ENCODE measurements around the gene TCF7L2. TPM values are rescaled to one million over a fixed set of nuclear protein-coding genes. Genes with fewer than 3 reads are reported as not detected.

Gene TCF7L2
- total and polyA plus RNA-seq, 12 donors: 8.7 to 24.7 (median 14.8) TPM

- intact Hi-C loops (cut with DNase I): no loop called here
- 29 to 41% (median 36%) methylated on average over 9 of the region's 9 CpGs for WGBS, 4 donors
- peak in 3 of 7 donors; percentile 26 to 35 (median 33) for DNase-seq
- Histone ChIP-seq H3K36me3 (replicated peaks in 1 of 2) (no peaks in the 10 kb centered on the region), H3K27ac (peak overlapping the region in 3 of 5 donors; percentile 2 to 75 (median 50)), H3K4me1 (replicated peaks in 1 of 2) (peaks cover 20 to 39% of the 10 kb centered on the region in 2 donors), H3K9me3 (replicated peaks in 1 of 3) (no peaks in the 10 kb centered on the region), H3K27me3 (no peaks in the 10 kb centered on the region), H3K4me3 (peak overlapping the region in 1 of 4 donors; percentile 43)
- TF ChIP-seq POLR2A (IDR thresholded peaks at IDR 0.05) (no peak), CTCF (IDR thresholded peaks at IDR 0.05) (no peak)
These were observed 78.7 kb downstream of the TCF7L2 start for GRCh38 chr10:113028456-113029440.

GRCh38 chr10:113030453-113030852, 80.4 kb downstream of the TCF7L2 start:
- no peak for DNase-seq
- Histone ChIP-seq H3K9me3 (replicated peaks in 1 of 3) (no peaks in the 10 kb centered on the region), H3K36me3 (replicated peaks in 1 of 2) (no peaks in the 10 kb centered on the region), H3K27me3 (no peaks in the 10 kb centered on the region), H3K27ac (no peak overlapping the region), H3K4me3 (no peak overlapping the region), H3K4me1 (replicated peaks in 1 of 2) (peaks cover 20 to 39% of the 10 kb centered on the region in 2 donors)
- intact Hi-C loops (cut with DNase I): no loop called here
- WGBS, 4 donors: 50 to 69% (median 57%) methylated on average over 1 of the region's 1 CpG
- no peak for TF ChIP-seq POLR2A (IDR thresholded peaks at IDR 0.05)
- no peak for TF ChIP-seq CTCF (IDR thresholded peaks at IDR 0.05)

- intact Hi-C loops (cut with DNase I): no loop called here
- Histone ChIP-seq H3K9me3 (replicated peaks in 1 of 3) (no peaks in the 10 kb centered on the region), H3K27ac (no peak overlapping the region), H3K4me1 (replicated peaks in 1 of 2) (peaks cover 20 to 39% of the 10 kb centered on the region in 2 donors), H3K36me3 (replicated peaks in 1 of 2) (no peaks in the 10 kb centered on the region), H3K4me3 (no peak overlapping the region), H3K27me3 (no peaks in the 10 kb centered on the region)
- DNase-seq: no peak
- TF ChIP-seq CTCF (IDR thresholded peaks at IDR 0.05): no peak
- TF ChIP-seq POLR2A (IDR thresholded peaks at IDR 0.05): no peak
- 71 to 94% (median 72%) methylated on average over 1 of the region's 1 CpG for WGBS, 4 donors
These were observed 81.1 kb downstream of the TCF7L2 start for GRCh38 chr10:113031147-113031546.

GRCh38 chr10:113033991-113034390, 83.9 kb downstream of the TCF7L2 start:
- H3K36me3 ChIP-seq (replicated peaks in 1 of 2): no peaks in the 10 kb centered on the region
- H3K27ac ChIP-seq: no peak overlapping the region
- H3K27me3 ChIP-seq: no peaks in the 10 kb centered on the region
- no peak for DNase-seq
- H3K4me1 ChIP-seq (replicated peaks in 1 of 2): peaks cover 0 to 13% of the 10 kb centered on the region in 2 donors
- TF ChIP-seq POLR2A (IDR thresholded peaks at IDR 0.05): no peak
- TF ChIP-seq CTCF (IDR thresholded peaks at IDR 0.05): no peak
- WGBS, 4 donors: 87 to 91% (median 89%) methylated on average over 8 of the region's 8 CpGs
- H3K4me3 ChIP-seq: no peak overlapping the region
- intact Hi-C loops (cut with DNase I): no loop called here
- H3K9me3 ChIP-seq (replicated peaks in 1 of 3): no peaks in the 10 kb centered on the region

Measured in adrenal gland (tissue), 12 donors.